CD4-positive, alpha-beta T cell treated with Interleukin-2 at 100 ng/mL for 4 hours (primary cell): ENCODE results near the gene RABGGTB.
"Not testable (repeated sequence)": the region's sequence is repeated elsewhere in the genome, so short reads cannot be mapped to it uniquely, and the experiment has no call there.

Experiments used
- DNase-seq: peaks from one replicate; pipeline ENCODE4 v3.0.0-alpha.2; 2020; ENCODE audit warnings: low spot score

The RABGGTB gene

GRCh38 chr1:75795703-75796193, 9.7 kb downstream of the RABGGTB start:
- DNase-seq, result no peak

- DNase-seq, result no peak
Observed at GRCh38 chr1:75796376-75797272, 10.6 kb downstream of the RABGGTB start, which contains the start of gene MSH4. TSS of gene MSH4 (plus strand) at chr1:75796882. CDS start at chr1:75796986, 104 bp downstream.

GRCh38 chr1:75797273-75797588, 11.2 kb downstream of the RABGGTB start:
- no peak for DNase-seq

- no peak for DNase-seq
Observed at GRCh38 chr1:75797606-75798216, 11.7 kb downstream of the RABGGTB start.

- DNase-seq, result not testable (repeated sequence)
Observed at GRCh38 chr1:75801480-75801879, 15.4 kb downstream of the RABGGTB start.

GRCh38 chr1:75808921-75809320, 22.9 kb downstream of the RABGGTB start:
- DNase-seq, result no peak

- DNase-seq, result not testable (repeated sequence)
Observed at GRCh38 chr1:75810113-75810512, 24.1 kb downstream of the RABGGTB start.

- no peak for DNase-seq
Observed at GRCh38 chr1:75811211-75811981, 25.3 kb downstream of the RABGGTB start.

- DNase-seq, result no peak
Observed at GRCh38 chr1:75812065-75812464, 26.0 kb downstream of the RABGGTB start.

GRCh38 chr1:75823596-75823995, 37.5 kb downstream of the RABGGTB start:
- DNase-seq, result not testable (repeated sequence)

GRCh38 chr1:75836528-75837100, 50.6 kb downstream of the RABGGTB start:
- DNase-seq, result no peak

GRCh38 chr1:75838079-75838478, 52.0 kb downstream of the RABGGTB start:
- DNase-seq, result no peak

GRCh38 chr1:75841421-75841820, 55.4 kb downstream of the RABGGTB start:
- DNase-seq, result no peak
